H1 (cell line): ENCODE data around the gene SNAI1. TPM values are rescaled to one million over a fixed set of nuclear protein-coding genes. Genes with fewer than 3 reads are reported as not detected.
A peak's percentile ranks its signal among the peaks of the same experiment; 100 is the strongest.

Experiments
- BACH1 ChIP-seq: IDR thresholded peaks from 2 replicates; pipeline ENCODE4 v1.6.1; 2012; ENCODE audit warnings: low read length, improper control_type of control experiment
- CHD2 ChIP-seq: IDR thresholded peaks from 2 replicates; pipeline ENCODE4 v1.6.1; 2012; ENCODE audit warnings: low read length, improper control_type of control experiment
- CREB1 ChIP-seq: IDR thresholded peaks from 2 replicates; pipeline ENCODE4 v1.6.1; 2012; ENCODE audit warnings: inconsistent platforms
- EZH2 ChIP-seq: fragments of 200-600 bp; sonication (generic); IDR thresholded peaks from 2 replicates; pipeline ENCODE4 v1.7.1; 2012; ENCODE audit warnings: low read depth, mild to moderate bottlenecking, moderate library complexity, low read length, inconsistent platforms; ENCODE audit not compliant: severe bottlenecking
- FOSL1 ChIP-seq: IDR thresholded peaks from 2 replicates; pipeline ENCODE4 v1.6.1; 2011; ENCODE audit warnings: mild to moderate bottlenecking, low read depth, low read length, moderate library complexity; ENCODE audit not compliant: insufficient read depth
- JUN ChIP-seq: IDR thresholded peaks from 2 replicates; pipeline ENCODE4 v1.6.1; 2011; ENCODE audit warnings: low read depth, mild to moderate bottlenecking, improper control_type of control experiment, low read length
- KDM5A ChIP-seq: fragments of 200-600 bp; IDR thresholded peaks from 2 replicates; pipeline ENCODE4 v1.7.1; 2012; ENCODE audit warnings: mild to moderate bottlenecking, low read length, inconsistent platforms, mixed read lengths
- MAX ChIP-seq: IDR thresholded peaks from 2 replicates; pipeline ENCODE4 v1.6.1; 2012; ENCODE audit warnings: inconsistent platforms
- RAD21 ChIP-seq, 2 experiments: IDR thresholded peaks in 1 of 2; conservative IDR thresholded peaks in 1 of 2; 2 replicates each; pipeline ENCODE4 v1.6.1; 2011; ENCODE audit warnings: low read depth in 2 of 2, low read length in 2 of 2, improper control_type of control experiment in 1 of 2, inconsistent platforms in 1 of 2, mild to moderate bottlenecking in 1 of 2, moderate library complexity in 1 of 2
- TAF7 ChIP-seq: optimal IDR thresholded peaks from 2 replicates; pipeline ENCODE3; 2011; ENCODE audit warnings: low read depth, mild to moderate bottlenecking, inconsistent platforms, low read length, moderate library complexity, borderline replicate concordance
- polyA plus RNA-seq, 7 experiments: library from polyadenylated mRNA; depleted of rRNA in 3 of 7; stranded (reverse) in 5 of 7; unstranded in 2 of 7; fragments of >200 nt in 5 of 7; fragments of 200-250 nt in 2 of 7; gene quantifications; 1 replicate in 5 of 7; 2 replicates in 1 of 7; 4 replicates in 1 of 7; pipeline versions ENCODE4 v1.2.1 to v1.2.3, GENCODE V29; 2011 to 2013; ENCODE audit warnings: missing spikeins in 2 of 7, mixed read lengths in 2 of 7
- total RNA-seq: library from RNA; stranded (reverse); fragmentation: NEBNext Ultra II Directional; extraction: Animal tissue kit (Norgen Biotek cat#: 25700); gene quantifications from 2 replicates; pipeline ENCODE4 v1.2.1, GENCODE V29; 2021

Gene SNAI1
- total and polyA plus RNA-seq, 2 of the 8 experiments (the other 6 are each of a cell fraction or from before 2014, with no cell fraction given), result 6.5 to 8.0 TPM

GRCh38 chr20:49964964-49965780 lies 17.6 kb upstream of the SNAI1 start (continued):
- TF ChIP-seq MAX (peak; percentile 68), KDM5A (no peak), BACH1 (no peak), RAD21 (IDR thresholded peaks at IDR 0.05 in 1 of 2, conservative IDR thresholded peaks at IDR 0.05 in 1 of 2; ENCODE audit: low read depth in 2 of 2, low read length in 2 of 2) (peak; percentile 48 to 66), EZH2 (no peak), TAF7 (no peak), JUN (no peak), CREB1 (no peak), CHD2 (no peak), FOSL1 (no peak)
